Activated CD8-positive, alpha-beta T cell treated with anti-CD3 and anti-CD28 coated beads for 36 hours (primary cell): ENCODE data around the gene DIO3. TPM values are rescaled to one million over a fixed set of nuclear protein-coding genes. Genes with fewer than 3 reads are reported as not detected.

Experiments used
- ATAC-seq: fragments of 200-7000 bp; cut with Tn5 transposase; one replicate; pipeline ENCODE4 v1.10.0; 2021; ENCODE audit warnings: mild to moderate bottlenecking, moderate library complexity
- CTCF ChIA-PET: fragments of 350-600 bp; sonication (Branson Sonifier 250); formaldehyde crosslinking; loops from one replicate; lab custom pipeline; 2021; ENCODE audit warnings: antibody characterized with exemption; lab: Charles Lee
- POLR2A ChIA-PET: fragments of 350-600 bp; sonication (Branson Sonifier 250); formaldehyde crosslinking; loops from one replicate; lab custom pipeline; 2021; ENCODE audit warnings: antibody characterized with exemption; lab: Charles Lee
- DNase-seq: peaks from one replicate; pipeline ENCODE4 v3.0.0-alpha.2; 2020
- H3K27ac Mint-ChIP-seq: one replicate; pipeline ENCODE4 v1.8.0; 2021; ENCODE audit warnings: mild to moderate bottlenecking, mixed read lengths
- H3K27me3 Mint-ChIP-seq: one replicate; pipeline ENCODE4 v1.8.0; 2021; ENCODE audit warnings: mixed read lengths
- H3K36me3 Mint-ChIP-seq: one replicate; pipeline ENCODE4 v1.8.0; 2021; ENCODE audit warnings: low read depth, mixed read lengths
- H3K4me1 Mint-ChIP-seq: one replicate; pipeline ENCODE4 v1.8.0; 2021; ENCODE audit warnings: low read depth, mixed read lengths
- H3K4me3 Mint-ChIP-seq: one replicate; pipeline ENCODE4 v1.8.0; 2021; ENCODE audit warnings: mild to moderate bottlenecking, moderate library complexity, mixed read lengths
- H3K9me3 Mint-ChIP-seq: one replicate; pipeline ENCODE4 v1.8.0; 2021; ENCODE audit warnings: mixed read lengths
- intact Hi-C: fragments of 100-400 bp; cut with micrococcal nuclease; formaldehyde crosslinking; loops from one replicate; pipeline ENCODE4 v1.10.0; 2022
- total RNA-seq, 2 experiments: library from RNA; stranded (reverse); gene quantifications; one replicate each; pipeline ENCODE4 v1.2.3, GENCODE V29; 2021
- TF ChIP-seq, protein P1 (sequence below): fragments of 200-600 bp; IDR thresholded peaks from one replicate; pipeline ENCODE4 v1.8.0; 2022; ENCODE audit warnings: antibody characterized with exemption, mild to moderate bottlenecking

The DIO3 gene
- total RNA-seq, 2 experiments from 2014 or later = not detected

GRCh38 chr14:101559250-101559623 lies 2.1 kb upstream of the DIO3 start:
- ChIA-PET POLR2A (no interaction called here), CTCF (no interaction called here)

DNA sequence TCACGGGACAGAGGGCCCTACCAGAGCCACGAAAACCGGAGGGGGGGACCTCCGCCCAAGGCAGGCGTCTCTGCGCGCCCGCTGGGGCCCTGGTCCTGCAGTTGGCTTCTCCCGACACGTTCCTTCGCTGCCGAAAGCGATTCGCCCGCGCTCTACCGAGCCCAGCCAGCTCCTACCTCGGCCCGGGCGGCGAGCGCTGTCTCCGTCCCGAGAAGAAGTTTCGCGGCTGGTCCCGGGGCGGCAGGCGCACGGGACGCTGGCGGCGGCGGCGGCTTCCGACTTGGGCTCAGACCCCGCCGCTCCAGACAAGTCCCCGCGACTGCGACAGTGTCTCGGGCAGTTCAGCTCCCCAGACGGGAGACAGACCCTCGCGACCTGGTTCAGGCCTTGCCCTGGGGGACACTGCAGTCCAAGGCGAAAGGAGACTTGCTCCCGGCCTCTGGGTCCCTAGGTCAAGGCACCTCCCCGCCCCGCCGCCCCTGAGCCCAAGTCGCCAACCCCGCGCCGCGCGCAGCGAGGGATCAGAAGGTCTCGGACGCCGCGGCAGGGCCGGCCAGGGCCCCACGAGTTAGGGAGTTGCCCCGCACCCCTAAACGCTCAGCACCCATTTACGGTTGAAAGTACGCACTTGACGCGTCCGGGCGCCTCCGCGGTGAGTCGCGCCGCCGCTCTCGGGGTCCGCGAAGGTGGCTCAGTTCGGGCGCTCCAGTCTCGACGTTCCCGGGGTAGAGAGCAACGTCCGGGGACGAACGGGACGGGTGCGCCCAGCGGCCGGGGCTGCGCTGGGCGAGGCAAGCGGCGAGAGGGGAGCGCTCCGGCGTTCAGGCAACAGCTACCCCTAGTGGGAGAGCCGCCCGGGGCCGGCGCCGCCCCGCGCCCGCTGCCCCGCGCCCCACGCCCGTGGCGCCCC lies 1.4 kb upstream of the DIO3 start:
- Mint-ChIP-seq H3K27ac (no peak overlapping the region), H3K4me3 (no peak overlapping the region), H3K27me3 (peaks cover 52% of the 10 kb centered on the region), H3K4me1 (peaks cover 3% of the 10 kb centered on the region), H3K36me3 (peaks cover 7% of the 10 kb centered on the region), H3K9me3 (peaks cover 5% of the 10 kb centered on the region)
- ATAC-seq (peak; percentile 42), DNase-seq (no peak)
- TF ChIP-seq, protein P1, sequence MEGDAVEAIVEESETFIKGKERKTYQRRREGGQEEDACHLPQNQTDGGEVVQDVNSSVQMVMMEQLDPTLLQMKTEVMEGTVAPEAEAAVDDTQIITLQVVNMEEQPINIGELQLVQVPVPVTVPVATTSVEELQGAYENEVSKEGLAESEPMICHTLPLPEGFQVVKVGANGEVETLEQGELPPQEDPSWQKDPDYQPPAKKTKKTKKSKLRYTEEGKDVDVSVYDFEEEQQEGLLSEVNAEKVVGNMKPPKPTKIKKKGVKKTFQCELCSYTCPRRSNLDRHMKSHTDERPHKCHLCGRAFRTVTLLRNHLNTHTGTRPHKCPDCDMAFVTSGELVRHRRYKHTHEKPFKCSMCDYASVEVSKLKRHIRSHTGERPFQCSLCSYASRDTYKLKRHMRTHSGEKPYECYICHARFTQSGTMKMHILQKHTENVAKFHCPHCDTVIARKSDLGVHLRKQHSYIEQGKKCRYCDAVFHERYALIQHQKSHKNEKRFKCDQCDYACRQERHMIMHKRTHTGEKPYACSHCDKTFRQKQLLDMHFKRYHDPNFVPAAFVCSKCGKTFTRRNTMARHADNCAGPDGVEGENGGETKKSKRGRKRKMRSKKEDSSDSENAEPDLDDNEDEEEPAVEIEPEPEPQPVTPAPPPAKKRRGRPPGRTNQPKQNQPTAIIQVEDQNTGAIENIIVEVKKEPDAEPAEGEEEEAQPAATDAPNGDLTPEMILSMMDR = no peak
- intact Hi-C loops = no loop called here
- CTCF ChIA-PET = no interaction called here
- POLR2A ChIA-PET = no interaction called here

More at GRCh38 chr14:101559250-101559623, 2.1 kb upstream of the DIO3 start:
- no peak overlapping the region for H3K4me3 Mint-ChIP-seq
- ATAC-seq = no peak
- intact Hi-C loops = no loop called here
- DNase-seq = no peak
- TF ChIP-seq, protein P1 = no peak
- peaks cover 47% of the 10 kb centered on the region for H3K27me3 Mint-ChIP-seq
- H3K36me3 Mint-ChIP-seq = peaks cover 7% of the 10 kb centered on the region
- peaks cover 3% of the 10 kb centered on the region for H3K4me1 Mint-ChIP-seq
- H3K9me3 Mint-ChIP-seq = peaks cover 5% of the 10 kb centered on the region
- H3K27ac Mint-ChIP-seq = no peak overlapping the region

DNA sequence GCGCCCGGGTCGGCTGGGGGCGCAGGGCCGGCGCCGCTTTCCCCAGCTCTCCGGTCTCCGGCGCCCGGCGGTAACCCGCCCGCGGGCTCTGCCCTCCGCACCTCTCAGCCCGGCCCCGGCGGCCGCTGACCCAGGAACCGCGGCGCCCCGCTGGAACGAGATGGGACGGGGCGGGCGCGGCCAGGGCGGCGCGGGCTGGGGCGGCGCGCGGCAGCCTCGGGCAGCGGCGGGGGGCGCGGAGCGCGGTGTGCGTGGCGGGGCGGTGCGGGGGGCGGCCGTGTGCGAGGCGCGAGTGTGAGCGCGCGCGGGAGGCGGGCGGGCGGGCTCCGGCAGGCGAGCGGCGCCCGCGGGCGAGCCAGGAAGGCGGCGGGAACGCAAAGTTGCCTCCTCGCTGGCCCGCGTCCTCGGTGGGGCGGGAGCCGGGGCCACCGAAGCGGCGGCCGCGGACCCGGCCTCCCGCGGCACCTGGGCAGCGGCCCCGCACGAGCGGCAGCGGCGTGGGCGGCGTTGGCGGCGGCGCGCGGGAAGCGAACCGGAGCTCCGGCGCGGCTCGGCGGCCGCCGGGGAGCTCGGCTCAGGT lies 671 bp upstream of the DIO3 start:
- TF ChIP-seq, protein P1 = no peak
- DNase-seq = no peak
- H3K4me3 Mint-ChIP-seq = no peak overlapping the region
- ChIA-PET CTCF (no interaction called here), POLR2A (no interaction called here)
- peaks cover 6% of the 10 kb centered on the region for H3K4me1 Mint-ChIP-seq
- H3K36me3 Mint-ChIP-seq = peaks cover 7% of the 10 kb centered on the region
- peaks cover 56% of the 10 kb centered on the region for H3K27me3 Mint-ChIP-seq
- no peak overlapping the region for H3K27ac Mint-ChIP-seq
- ATAC-seq = no peak
- H3K9me3 Mint-ChIP-seq = peaks cover 5% of the 10 kb centered on the region
- intact Hi-C loops = no loop called here

DNA sequence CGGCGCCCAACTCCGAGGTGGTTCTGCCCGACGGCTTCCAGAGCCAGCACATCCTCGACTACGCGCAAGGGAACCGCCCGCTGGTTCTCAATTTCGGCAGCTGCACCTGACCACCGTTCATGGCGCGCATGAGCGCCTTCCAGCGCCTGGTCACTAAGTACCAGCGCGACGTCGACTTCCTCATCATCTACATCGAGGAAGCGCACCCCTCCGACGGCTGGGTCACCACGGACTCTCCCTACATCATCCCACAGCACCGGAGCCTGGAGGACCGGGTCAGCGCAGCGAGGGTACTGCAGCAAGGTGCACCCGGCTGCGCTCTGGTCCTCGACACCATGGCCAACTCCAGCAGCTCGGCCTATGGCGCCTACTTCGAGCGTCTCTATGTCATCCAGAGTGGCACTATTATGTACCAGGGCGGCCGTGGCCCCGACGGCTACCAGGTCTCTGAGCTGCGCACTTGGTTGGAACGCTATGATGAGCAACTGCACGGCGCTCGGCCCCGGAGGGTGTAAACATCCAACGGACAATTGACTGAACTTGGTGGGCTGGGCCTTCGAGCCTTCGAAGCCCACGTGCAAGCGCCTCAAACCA lies 699 bp downstream of the DIO3 start:
- Mint-ChIP-seq H3K9me3 (peaks cover 5% of the 10 kb centered on the region), H3K27ac (no peak overlapping the region), H3K36me3 (peaks cover 7% of the 10 kb centered on the region), H3K27me3 (peaks cover 66% of the 10 kb centered on the region), H3K4me3 (no peak overlapping the region), H3K4me1 (peaks cover 6% of the 10 kb centered on the region)
- DNase-seq (no peak), ATAC-seq (no peak)
- ChIA-PET POLR2A (no interaction called here), CTCF (no interaction called here)
- intact Hi-C loops = no loop called here
- TF ChIP-seq, protein P1 = no peak
